GM12878 (cell line): ENCODE results near the gene TRIM62.

Source experiments
- CEBPB ChIP-seq, 2 experiments: fragments of 150-350 bp in 1 of 2; IDR thresholded peaks; 2 replicates each; pipeline ENCODE4 v1.6.1; 2012 to 2014; ENCODE audit warnings: low read depth in 2 of 2, low read length in 2 of 2, borderline replicate concordance in 1 of 2, inconsistent platforms in 1 of 2
- CTCF ChIP-seq, 3 experiments: IDR thresholded peaks in 2 of 3; conservative IDR thresholded peaks in 1 of 3; 2 replicates each; pipeline ENCODE4 v1.5.1; 2011; ENCODE audit warnings: low read depth in 3 of 3, low read length in 3 of 3, mild to moderate bottlenecking in 3 of 3, control low read depth in 2 of 3, moderate library complexity in 2 of 3, inconsistent platforms in 1 of 3, mixed read lengths in 1 of 3; ENCODE audit not compliant: control insufficient read depth in 2 of 3, insufficient read depth in 1 of 3; ENCODE audit errors: extremely low read depth in 1 of 3
- NR2C2 ChIP-seq: IDR thresholded peaks from 2 replicates; pipeline ENCODE4 v1.6.1; 2011; ENCODE audit warnings: borderline replicate concordance, low read depth; ENCODE audit not compliant: control insufficient read depth, insufficient read length
- POLR2AphosphoS5 ChIP-seq: IDR thresholded peaks from 2 replicates; pipeline ENCODE4 v1.6.1; 2011; ENCODE audit warnings: mild to moderate bottlenecking, low read length, inconsistent platforms
- POU2F2 ChIP-seq: IDR thresholded peaks from 3 replicates; pipeline ENCODE4 v1.6.1; 2011; ENCODE audit warnings: low read depth, mild to moderate bottlenecking, low read length, borderline replicate concordance
- SMC3 ChIP-seq: IDR thresholded peaks from 2 replicates; pipeline ENCODE4 v1.6.1; 2011; ENCODE audit warnings: low read length, improper control_type of control experiment, borderline replicate concordance

DNA sequence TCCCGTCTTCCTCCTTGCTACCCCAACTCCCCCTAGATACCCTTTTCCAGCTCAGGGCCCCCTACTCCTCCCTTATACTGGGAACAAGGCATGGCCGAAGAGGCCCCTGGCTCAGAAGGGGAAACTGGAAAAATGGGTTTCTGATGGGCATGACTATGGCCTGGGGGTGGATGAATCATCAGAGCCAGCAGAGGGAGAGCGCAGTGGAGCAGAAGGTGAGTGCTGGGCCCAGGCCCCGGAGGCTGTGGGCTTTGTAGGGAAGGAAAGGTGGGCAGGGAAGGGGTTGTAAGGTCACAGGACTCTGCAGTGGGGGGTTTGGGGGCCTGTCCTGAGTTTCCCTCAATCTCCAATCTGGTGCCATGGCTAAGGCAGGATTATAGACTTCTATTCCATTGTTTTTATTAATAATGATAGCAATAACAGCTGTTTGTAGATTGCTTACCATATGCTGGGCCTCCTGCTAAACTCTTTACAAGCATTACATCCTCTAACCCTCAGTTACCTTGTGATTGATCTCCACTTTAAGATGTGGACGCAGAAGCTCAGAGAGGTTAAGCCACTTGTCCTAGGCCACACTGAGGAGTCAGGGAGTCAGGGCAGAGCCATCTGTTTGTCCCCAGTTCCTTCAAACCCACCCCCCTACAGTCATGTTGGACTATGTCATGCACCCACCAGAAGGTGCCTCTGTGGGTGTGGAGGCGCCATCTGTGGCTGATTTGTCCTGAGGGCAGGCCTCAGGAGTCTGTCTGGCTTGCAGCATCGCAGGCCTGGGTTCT lies 38.2 kb upstream of the TRIM62 start:
- TF ChIP-seq NR2C2 (no peak), SMC3 (no peak), POLR2AphosphoS5 (no peak), CEBPB (IDR thresholded peaks at IDR 0.05; ENCODE audit: borderline replicate concordance in 1 of 2, low read depth in 2 of 2, low read length in 2 of 2) (no peak), POU2F2 (no peak), CTCF (IDR thresholded peaks at IDR 0.05 in 2 of 3, conservative IDR thresholded peaks at IDR 0.05 in 1 of 3; ENCODE audit: control insufficient read depth in 2 of 3, extremely low read depth in 1 of 3, insufficient read depth in 1 of 3, low read depth in 3 of 3, low read length in 3 of 3) (no peak)
